Measurements from ENCODE around the gene JMJD1C. TPM values are rescaled to one million over a fixed set of nuclear protein-coding genes. Genes with fewer than 3 reads are reported as not detected.

The JMJD1C gene
- total RNA-seq, 1 donor from 2014 or later, result 143 TPM

GRCh38 chr10:63161592-63161991, 304.2 kb downstream of the JMJD1C start:
- no peak for DNase-seq (ENCODE audit: low spot score)
- peaks cover 3% of the 10 kb centered on the region for H4K20me1 ChIP-seq (ENCODE audit: low read depth)
- no peaks in the 10 kb centered on the region for H3K79me2 ChIP-seq (ENCODE audit: low read depth)
- Mint-ChIP-seq H3K36me3 (peaks cover 8% of the 10 kb centered on the region), H3K4me1 (no peaks in the 10 kb centered on the region), H3K27me3 (ENCODE audit: insufficient read depth, low read depth) (peaks cover 6% of the 10 kb centered on the region), H3K27ac (no peak overlapping the region), H3K9me3 (no peaks in the 10 kb centered on the region), H3K4me3 (no peak overlapping the region)
- H3K4me2 ChIP-seq, result no peak overlapping the region
- no peak overlapping the region for H3K9ac ChIP-seq
- H3K4me1 ChIP-seq, result no peaks in the 10 kb centered on the region
- peaks cover 8% of the 10 kb centered on the region for H3F3A ChIP-seq (ENCODE audit: low read depth)
- no peak overlapping the region for H3K27ac ChIP-seq
- TF ChIP-seq EZH2phosphoT487 (IDR thresholded peaks at IDR 0.05), result no peak
- no peak for TF ChIP-seq EZH2 (IDR thresholded peaks at IDR 0.05)
- TF ChIP-seq CTCF (IDR thresholded peaks at IDR 0.05), result no peak
- no peak overlapping the region for H2AFZ ChIP-seq (replicated peaks)
- H3K27me3 ChIP-seq, result no peaks in the 10 kb centered on the region
- no peaks in the 10 kb centered on the region for H3K36me3 ChIP-seq
- no peak overlapping the region for H3K4me3 ChIP-seq
- no peaks in the 10 kb centered on the region for H3K9me3 ChIP-seq (ENCODE audit: low read depth)

GRCh38 chr10:63157845-63158624, 307.7 kb downstream of the JMJD1C start:
- Histone ChIP-seq H3F3A (ENCODE audit: low read depth) (peaks cover 8% of the 10 kb centered on the region), H3K9ac (no peak overlapping the region), H3K4me1 (no peaks in the 10 kb centered on the region), H3K27ac (no peak overlapping the region), H3K4me3 (no peak overlapping the region), H3K9me3 (ENCODE audit: low read depth) (no peaks in the 10 kb centered on the region), H3K79me2 (ENCODE audit: low read depth) (no peaks in the 10 kb centered on the region), H3K27me3 (no peaks in the 10 kb centered on the region), H3K4me2 (no peak overlapping the region), H4K20me1 (ENCODE audit: low read depth) (peaks cover 3% of the 10 kb centered on the region), H2AFZ (replicated peaks) (no peak overlapping the region), H3K36me3 (no peaks in the 10 kb centered on the region)
- H3K4me3 Mint-ChIP-seq, result no peak overlapping the region
- peaks cover 2% of the 10 kb centered on the region for H3K27me3 Mint-ChIP-seq (ENCODE audit: insufficient read depth, low read depth)
- TF ChIP-seq EZH2 (IDR thresholded peaks at IDR 0.05), result no peak
- TF ChIP-seq EZH2phosphoT487 (IDR thresholded peaks at IDR 0.05), result no peak
- TF ChIP-seq CTCF (IDR thresholded peaks at IDR 0.05), result peak; percentile 91
- no peaks in the 10 kb centered on the region for H3K9me3 Mint-ChIP-seq
- peak; percentile 92 for DNase-seq (ENCODE audit: low spot score)
- H3K4me1 Mint-ChIP-seq, result no peaks in the 10 kb centered on the region
- H3K36me3 Mint-ChIP-seq, result peaks cover 11% of the 10 kb centered on the region
- H3K27ac Mint-ChIP-seq, result no peak overlapping the region

GRCh38 chr10:63156236-63156635, 309.5 kb downstream of the JMJD1C start:
- H3K27ac ChIP-seq, result no peak overlapping the region
- no peaks in the 10 kb centered on the region for H3K4me1 Mint-ChIP-seq
- peaks cover 11% of the 10 kb centered on the region for H3K36me3 Mint-ChIP-seq
- H3F3A ChIP-seq (ENCODE audit: low read depth), result peaks cover 8% of the 10 kb centered on the region
- no peak for DNase-seq (ENCODE audit: low spot score)
- no peak overlapping the region for H3K4me2 ChIP-seq
- no peaks in the 10 kb centered on the region for H3K36me3 ChIP-seq
- H3K4me3 Mint-ChIP-seq, result no peak overlapping the region
- H3K9me3 ChIP-seq (ENCODE audit: low read depth), result no peaks in the 10 kb centered on the region
- no peaks in the 10 kb centered on the region for H3K4me1 ChIP-seq
- H3K79me2 ChIP-seq (ENCODE audit: low read depth), result no peaks in the 10 kb centered on the region
- H3K9me3 Mint-ChIP-seq, result no peaks in the 10 kb centered on the region
- TF ChIP-seq CTCF (IDR thresholded peaks at IDR 0.05) (no peak), EZH2 (IDR thresholded peaks at IDR 0.05) (no peak), EZH2phosphoT487 (IDR thresholded peaks at IDR 0.05) (no peak)
- no peaks in the 10 kb centered on the region for H3K27me3 Mint-ChIP-seq (ENCODE audit: insufficient read depth, low read depth)
- H3K27me3 ChIP-seq, result no peaks in the 10 kb centered on the region
- H3K4me3 ChIP-seq, result no peak overlapping the region
- H3K9ac ChIP-seq, result no peak overlapping the region
- H3K27ac Mint-ChIP-seq, result no peak overlapping the region
- H2AFZ ChIP-seq (replicated peaks), result no peak overlapping the region
- peaks cover 3% of the 10 kb centered on the region for H4K20me1 ChIP-seq (ENCODE audit: low read depth)
